H7 (cell line): ENCODE data around the gene SARS1. TPM values are rescaled to one million over a fixed set of nuclear protein-coding genes. Genes with fewer than 3 reads are reported as not detected.

Experiments
- DNase-seq: peaks from one replicate; pipeline ENCODE4 v3.0.0; 2012
- H3K27me3 ChIP-seq: 2 replicates; pipeline ENCODE4 v1.6.0; 2011; ENCODE audit warnings: mild to moderate bottlenecking, low read length; ENCODE audit not compliant: control insufficient read depth, insufficient read depth
- H3K36me3 ChIP-seq: replicated peaks from 2 replicates; pipeline ENCODE4 v1.5.1; 2011; ENCODE audit warnings: low read length; ENCODE audit not compliant: control insufficient read depth, insufficient read depth
- H3K4me3 ChIP-seq: 2 replicates; pipeline ENCODE4 v1.5.1; 2011; ENCODE audit warnings: low read depth, mild to moderate bottlenecking, control low read depth, low read length, moderate library complexity; ENCODE audit not compliant: insufficient read depth
- total RNA-seq: library from RNA; depleted of rRNA; stranded (reverse); fragments of >200 nt; shearing (Covaris generic); gene quantifications from 2 replicates; pipeline ENCODE4 v1.2.3, GENCODE V29; 2014

Gene SARS1
- total RNA-seq, 1 experiment from 2014 or later: 270 TPM

DNA sequence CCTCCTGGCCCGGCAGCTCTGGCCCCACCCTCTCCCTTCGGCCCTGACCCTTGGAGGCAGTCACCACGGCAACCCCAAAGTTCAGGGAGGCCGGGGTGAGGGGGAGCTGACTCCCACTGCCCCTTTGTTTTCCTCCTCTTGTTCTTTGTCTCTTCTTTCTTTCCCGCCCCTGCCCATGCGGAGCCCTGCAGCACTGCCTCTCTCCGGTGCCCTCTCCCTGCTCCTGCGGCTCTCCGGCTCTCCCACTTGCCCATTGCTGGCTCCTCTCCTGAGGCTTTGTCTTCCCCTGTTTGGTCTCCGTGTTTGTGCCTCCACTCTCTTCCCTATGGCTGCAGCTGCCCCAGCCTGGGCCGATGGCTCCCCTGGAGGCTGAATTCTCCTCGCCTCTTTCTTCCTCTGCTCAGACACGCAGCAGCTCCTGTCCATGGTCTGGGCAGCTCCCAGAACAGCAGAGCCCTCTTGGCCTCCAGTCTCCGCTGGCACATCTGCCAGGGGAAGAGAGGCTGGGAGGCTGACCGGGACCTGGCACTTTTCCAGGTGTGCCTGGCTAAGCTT is 41.5 kb downstream of the SARS1 start:
- H3K36me3 ChIP-seq: no peaks in the 10 kb centered on the region
- peaks cover 16% of the 10 kb centered on the region for H3K27me3 ChIP-seq
- DNase-seq: peak; percentile 90
- no peak overlapping the region for H3K4me3 ChIP-seq

DNA sequence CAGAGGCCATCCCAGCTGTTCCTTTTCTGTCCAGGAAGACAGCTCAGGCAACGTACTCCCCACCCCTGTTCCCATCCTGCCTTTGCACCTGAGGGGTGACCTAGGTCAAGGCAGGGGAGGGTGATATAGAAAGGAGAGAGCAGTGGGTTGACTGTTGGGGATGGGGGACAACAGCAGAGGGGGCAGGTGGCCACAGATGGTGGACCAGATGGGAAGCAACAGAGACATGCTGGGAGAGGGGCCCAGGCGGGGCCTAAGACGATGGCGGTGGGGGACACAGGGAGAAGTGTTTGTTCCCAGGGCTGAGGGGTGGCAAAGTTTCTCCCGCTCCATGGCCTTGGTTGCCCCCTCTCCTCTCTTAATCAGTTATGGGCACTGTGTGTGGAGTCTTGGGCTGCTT is 42.0 kb downstream of the SARS1 start:
- Histone ChIP-seq H3K4me3 (no peak overlapping the region), H3K36me3 (no peaks in the 10 kb centered on the region), H3K27me3 (peaks cover 11% of the 10 kb centered on the region)
- DNase-seq: peak; percentile 48

DNA sequence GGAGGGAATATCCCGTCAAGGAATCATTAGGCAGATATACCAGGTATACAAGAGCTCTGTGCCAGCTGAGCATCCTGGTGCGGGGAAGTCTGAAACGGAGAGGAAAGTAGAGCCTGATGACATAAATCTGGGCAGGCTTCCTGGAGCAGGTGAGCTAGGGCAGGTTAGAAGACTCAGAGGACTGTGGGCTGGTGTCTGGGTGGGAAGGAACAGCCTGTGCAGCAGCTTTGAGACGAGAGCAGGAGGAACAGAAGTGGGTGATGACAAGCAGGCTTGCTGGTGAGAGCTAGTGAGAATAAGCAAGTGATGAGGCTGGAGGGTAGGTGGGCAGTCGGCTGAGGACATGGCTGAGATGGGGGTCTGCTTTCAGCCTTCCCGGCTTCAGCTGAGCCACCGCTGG is 42.4 kb downstream of the SARS1 start:
- no peak overlapping the region for H3K4me3 ChIP-seq
- peaks cover 7% of the 10 kb centered on the region for H3K27me3 ChIP-seq
- H3K36me3 ChIP-seq: no peaks in the 10 kb centered on the region
- DNase-seq: peak; percentile 33

DNA sequence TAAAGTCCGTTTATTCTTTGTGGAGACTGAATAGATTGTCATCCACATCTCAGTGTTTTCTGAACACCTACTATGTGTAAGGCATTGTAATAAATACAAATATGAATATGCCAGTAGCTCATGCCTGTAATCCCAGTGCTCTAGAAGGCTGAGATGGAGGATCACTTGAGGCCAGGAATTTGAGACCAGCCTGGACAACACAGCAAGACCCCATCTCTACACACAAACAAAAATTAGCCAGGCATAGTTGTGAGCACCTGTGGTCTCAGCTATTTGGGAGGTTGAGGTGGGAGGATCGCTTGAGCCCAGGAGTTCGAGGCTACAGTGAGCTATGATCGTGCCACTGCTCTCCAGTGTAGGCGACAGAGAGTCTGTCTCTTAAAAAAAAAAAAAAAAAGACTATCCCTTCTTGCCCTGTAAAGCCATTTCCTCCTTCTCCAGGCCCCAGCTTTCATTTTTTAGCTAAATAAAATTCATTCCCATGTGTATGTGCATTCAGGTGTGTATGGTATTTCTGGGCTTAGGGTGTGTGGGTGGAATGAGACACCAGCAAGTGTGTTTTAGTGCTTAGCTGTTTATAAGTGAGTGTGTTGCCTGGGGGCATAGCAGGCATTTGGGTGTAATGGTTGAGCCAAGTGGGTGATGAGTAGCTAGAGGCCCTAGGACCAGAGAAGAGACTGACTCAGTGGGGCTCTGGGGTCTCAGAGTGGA is 43.4 kb downstream of the SARS1 start:
- no peak for DNase-seq
- Histone ChIP-seq H3K4me3 (no peak overlapping the region), H3K36me3 (no peaks in the 10 kb centered on the region), H3K27me3 (no peaks in the 10 kb centered on the region)

DNA sequence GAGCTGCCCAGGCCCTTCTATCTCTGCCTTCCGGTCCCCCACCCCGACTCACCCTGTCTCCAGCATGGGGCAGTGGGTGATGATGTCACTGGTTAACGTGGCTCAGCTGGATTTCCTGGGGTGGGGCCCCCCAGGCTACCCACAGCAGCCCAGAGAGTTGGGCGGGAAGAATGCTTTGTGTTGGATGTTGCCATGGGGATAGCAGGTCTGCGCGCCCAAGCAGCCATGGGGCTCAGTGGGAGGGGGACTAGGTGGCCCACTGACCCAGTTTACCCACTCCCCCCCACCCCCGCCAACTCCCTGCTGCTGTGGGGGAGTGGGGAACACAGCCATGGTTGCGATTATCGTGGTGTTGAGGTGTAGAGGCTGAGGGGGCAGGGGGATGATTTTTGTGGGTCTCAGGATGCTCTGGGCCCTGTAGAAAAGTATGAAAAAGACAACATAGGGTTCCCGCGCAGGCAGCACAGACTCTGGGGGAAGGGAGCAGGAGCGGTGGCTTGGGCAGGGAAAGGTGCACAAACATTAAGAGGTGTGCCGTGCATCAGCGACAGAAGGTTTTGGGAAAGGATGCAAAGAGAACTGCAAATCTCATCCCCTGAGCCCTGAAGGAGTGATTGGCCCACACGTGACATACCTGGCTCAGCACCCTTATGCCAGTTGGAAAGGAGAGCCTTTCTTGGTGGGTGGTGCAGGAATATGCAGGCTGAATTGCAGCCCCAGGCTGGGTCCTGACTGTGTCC is 44.1 kb downstream of the SARS1 start:
- Histone ChIP-seq H3K27me3 (no peaks in the 10 kb centered on the region), H3K36me3 (no peaks in the 10 kb centered on the region), H3K4me3 (no peak overlapping the region)
- DNase-seq: peak; percentile 48

DNA sequence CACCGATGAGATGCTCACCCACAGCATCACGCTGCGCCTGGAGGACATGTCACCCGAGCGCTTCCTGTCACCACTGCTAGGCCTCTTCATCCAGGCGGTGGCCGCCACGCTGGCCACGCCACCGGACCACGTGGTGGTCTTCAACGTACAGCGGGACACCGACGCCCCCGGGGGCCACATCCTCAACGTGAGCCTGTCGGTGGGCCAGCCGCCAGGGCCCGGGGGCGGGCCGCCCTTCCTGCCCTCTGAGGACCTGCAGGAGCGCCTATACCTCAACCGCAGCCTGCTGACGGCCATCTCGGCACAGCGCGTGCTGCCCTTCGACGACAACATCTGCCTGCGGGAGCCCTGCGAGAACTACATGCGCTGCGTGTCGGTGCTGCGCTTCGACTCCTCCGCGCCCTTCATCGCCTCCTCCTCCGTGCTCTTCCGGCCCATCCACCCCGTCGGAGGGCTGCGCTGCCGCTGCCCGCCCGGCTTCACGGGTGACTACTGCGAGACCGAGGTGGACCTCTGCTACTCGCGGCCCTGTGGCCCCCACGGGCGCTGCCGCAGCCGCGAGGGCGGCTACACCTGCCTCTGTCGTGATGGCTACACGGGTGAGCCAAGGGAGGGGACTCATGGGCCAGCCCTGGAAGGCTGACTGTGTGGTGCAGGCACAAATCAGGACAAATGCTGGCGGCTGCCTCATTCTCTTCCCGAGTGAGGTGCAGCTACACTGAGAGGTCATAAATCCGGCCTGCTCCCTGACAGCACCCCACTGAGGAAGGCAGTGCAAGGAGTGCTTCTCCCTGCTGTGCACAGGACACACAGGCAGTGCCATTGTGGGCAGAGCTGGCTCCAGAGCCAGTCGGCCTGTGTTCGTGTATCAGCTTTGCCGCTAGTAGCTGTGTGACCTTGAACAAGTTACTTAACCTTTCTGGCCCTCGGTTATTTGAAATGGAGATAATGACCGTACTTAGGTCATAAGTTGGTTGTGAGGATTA is 45.1 kb downstream of the SARS1 start:
- no peaks in the 10 kb centered on the region for H3K27me3 ChIP-seq
- no peak overlapping the region for H3K4me3 ChIP-seq
- no peaks in the 10 kb centered on the region for H3K36me3 ChIP-seq
- peak; percentile 62 for DNase-seq

DNA sequence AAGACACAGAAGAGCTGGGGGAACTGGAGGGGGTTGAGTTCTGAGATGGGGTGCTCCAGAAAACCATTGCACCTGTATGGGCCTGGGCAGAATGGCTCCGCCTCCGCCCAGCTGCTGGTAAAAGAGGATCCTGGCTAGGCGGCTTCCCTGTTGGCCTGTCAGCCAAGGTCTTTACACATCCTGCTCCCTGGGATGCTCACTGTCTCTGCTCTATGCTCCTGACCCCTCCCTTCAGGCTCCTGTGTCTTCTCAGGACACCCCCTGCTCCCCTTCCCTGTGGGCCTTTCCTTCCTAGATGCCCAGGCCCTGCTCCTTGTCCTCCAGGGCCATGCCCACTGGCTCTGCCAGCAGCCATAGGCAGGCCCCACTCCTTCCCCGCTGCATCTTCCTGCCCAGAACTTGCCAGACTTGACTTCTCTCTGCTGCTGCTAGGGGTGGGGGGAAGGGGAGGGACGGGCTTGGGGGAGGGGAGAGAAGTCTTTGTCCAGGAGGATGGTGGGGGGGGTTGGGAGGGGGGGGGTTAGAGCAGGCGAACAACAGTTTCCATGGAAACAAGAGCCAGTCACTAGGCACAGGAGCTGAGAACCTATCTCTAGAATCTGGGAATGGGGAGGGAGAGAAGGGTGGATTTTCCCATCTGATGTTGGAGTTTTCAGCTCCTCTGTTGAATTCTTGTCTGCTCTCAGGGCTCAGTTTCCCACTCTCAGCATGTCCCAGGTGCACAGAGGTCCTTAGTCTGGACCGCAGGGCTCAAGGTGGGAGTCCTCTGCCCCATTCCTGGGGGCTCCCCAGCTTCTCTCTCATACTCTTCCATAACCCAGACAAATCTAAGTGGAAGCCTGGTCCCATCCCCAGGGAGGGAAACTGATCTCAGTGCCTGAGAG is 46.2 kb downstream of the SARS1 start:
- Histone ChIP-seq H3K36me3 (peaks cover 5% of the 10 kb centered on the region), H3K4me3 (no peak overlapping the region), H3K27me3 (no peaks in the 10 kb centered on the region)
- peak; percentile 86 for DNase-seq

DNA sequence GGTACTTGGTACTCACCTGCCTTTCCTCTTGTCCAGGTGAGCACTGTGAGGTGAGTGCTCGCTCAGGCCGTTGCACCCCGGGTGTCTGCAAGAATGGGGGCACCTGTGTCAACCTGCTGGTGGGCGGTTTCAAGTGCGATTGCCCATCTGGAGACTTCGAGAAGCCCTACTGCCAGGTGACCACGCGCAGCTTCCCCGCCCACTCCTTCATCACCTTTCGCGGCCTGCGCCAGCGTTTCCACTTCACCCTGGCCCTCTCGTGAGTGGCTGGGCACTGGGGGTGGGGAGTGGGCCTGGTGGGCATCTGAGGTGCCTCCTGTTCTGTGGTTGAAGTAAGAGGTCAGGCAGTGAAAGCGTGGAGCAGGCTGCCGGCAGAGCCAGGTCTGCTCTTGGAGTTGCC is 47.3 kb downstream of the SARS1 start:
- no peak overlapping the region for H3K4me3 ChIP-seq
- peaks cover 6% of the 10 kb centered on the region for H3K36me3 ChIP-seq
- no peaks in the 10 kb centered on the region for H3K27me3 ChIP-seq

DNA sequence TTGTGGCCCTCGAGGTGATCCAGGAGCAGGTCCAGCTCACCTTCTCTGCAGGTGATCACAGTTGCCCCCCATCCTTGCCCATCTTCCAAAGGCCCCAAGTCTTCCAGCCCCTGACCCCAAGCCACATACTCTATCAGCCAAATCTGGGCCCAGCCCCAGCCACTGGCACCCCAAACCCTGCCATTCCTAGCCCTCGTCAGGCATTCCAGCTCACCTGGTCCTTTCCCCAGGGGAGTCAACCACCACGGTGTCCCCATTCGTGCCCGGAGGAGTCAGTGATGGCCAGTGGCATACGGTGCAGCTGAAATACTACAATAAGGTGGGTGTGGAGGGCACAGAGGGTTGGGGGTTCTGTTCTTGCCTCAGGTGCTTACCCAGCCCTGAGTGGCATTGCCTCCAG is 47.9 kb downstream of the SARS1 start:
- Histone ChIP-seq H3K36me3 (peaks cover 6% of the 10 kb centered on the region), H3K27me3 (no peaks in the 10 kb centered on the region), H3K4me3 (no peak overlapping the region)
- no peak for DNase-seq

More for the DNA sequence above, 47.3 kb downstream of the SARS1 start:
- DNase-seq: no peak

DNA sequence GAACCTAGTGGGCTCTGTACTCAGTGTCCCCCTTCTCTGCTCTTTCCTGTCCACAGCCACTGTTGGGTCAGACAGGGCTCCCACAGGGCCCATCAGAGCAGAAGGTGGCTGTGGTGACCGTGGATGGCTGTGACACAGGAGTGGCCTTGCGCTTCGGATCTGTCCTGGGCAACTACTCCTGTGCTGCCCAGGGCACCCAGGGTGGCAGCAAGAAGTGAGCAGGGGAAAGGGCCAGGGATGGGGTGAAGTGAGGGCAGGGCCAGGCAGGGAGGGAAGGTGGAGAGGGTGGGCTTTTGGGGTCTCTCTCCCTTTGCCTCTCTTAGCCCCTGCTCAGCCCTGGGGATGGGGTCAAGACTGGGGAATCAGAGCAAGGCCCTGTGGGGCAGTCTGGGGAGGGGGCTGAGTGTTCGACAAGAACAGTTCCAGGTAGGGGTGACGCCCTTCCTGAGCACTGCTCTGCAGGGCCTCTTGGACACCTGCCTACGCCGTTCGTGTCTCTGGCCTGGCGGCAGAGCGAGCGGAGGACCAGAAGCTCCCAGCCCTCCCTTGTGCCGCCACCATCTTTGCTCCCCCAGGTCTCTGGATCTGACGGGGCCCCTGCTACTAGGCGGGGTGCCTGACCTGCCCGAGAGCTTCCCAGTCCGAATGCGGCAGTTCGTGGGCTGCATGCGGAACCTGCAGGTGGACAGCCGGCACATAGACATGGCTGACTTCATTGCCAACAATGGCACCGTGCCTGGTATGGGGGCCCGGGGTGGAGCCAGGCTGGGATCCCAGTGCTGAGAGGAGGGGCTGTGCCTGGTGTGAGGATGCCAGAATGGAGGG is 48.7 kb downstream of the SARS1 start:
- DNase-seq: no peak
- Histone ChIP-seq H3K4me3 (no peak overlapping the region), H3K27me3 (no peaks in the 10 kb centered on the region), H3K36me3 (peaks cover 6% of the 10 kb centered on the region)

DNA sequence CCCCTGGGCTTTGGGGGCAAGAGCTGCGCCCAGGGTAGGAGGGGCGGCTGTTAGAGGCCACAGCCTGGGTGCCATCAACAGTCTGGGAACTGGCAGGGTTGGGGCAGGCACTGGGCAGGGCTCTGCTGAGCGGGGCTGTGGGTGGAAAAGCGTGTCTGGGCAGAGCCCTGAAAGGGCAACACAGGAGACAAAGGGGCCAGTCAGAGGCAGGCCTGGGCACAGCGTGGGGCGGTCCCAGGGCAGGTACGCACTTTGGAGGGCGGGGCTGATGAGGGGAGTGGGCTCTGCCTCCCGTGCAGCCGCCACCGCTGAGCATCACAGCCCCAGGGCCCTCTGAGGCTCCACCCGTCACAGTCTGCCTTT is 49.5 kb downstream of the SARS1 start:
- H3K36me3 ChIP-seq: peaks cover 6% of the 10 kb centered on the region
- no peak for DNase-seq
- no peak overlapping the region for H3K4me3 ChIP-seq
- H3K27me3 ChIP-seq: no peaks in the 10 kb centered on the region

DNA sequence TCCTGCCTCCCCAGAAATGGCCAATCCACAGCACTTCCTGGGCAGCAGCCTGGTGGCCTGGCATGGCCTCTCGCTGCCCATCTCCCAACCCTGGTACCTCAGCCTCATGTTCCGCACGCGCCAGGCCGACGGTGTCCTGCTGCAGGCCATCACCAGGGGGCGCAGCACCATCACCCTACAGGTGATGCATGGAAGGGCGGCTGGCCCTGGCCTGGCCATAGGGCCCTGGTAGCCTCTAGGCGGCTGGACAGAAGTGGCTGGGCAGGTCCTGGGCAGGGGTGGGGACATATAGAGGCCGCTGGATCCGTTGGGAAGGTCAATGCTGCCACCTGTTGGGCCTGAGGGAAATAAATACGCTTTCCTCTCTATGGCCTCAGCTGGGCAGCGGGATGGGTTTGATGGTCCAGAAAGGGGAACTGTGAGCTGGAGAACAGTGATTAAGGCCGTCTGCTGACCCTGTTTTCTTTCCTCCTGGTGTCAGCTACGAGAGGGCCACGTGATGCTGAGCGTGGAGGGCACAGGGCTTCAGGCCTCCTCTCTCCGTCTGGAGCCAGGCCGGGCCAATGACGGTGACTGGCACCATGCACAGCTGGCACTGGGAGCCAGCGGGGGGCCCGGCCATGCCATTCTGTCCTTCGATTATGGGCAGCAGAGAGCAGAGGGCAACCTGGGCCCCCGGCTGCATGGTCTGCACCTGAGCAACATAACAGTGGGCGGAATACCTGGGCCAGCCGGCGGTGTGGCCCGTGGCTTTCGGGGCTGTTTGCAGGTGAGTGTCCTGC is 50.1 kb downstream of the SARS1 start:
- H3K27me3 ChIP-seq: no peaks in the 10 kb centered on the region

More for the DNA sequence above, 50.1 kb downstream of the SARS1 start:
- H3K4me3 ChIP-seq: no peak overlapping the region
- peaks cover 6% of the 10 kb centered on the region for H3K36me3 ChIP-seq
- peak; percentile 99 for DNase-seq
